22Rv1 (cell line): ENCODE measurements around the gene CREM.

ENCODE experiments used
- ZFX ChIP-seq: fragments of 450-650 bp; IDR thresholded peaks from 2 replicates; pipeline ENCODE4 v1.6.1; 2017; ENCODE audit warnings: antibody characterized with exemption, borderline replicate concordance
- TF ChIP-seq, protein P1 (sequence below): fragments of 450-650 bp; IDR thresholded peaks from 2 replicates; pipeline ENCODE4 v1.5.1; 2017; ENCODE audit warnings: mild to moderate bottlenecking

GRCh38 chr10:35208949-35209613, 82.4 kb downstream of the CREM start:
- TF ChIP-seq, protein P1, sequence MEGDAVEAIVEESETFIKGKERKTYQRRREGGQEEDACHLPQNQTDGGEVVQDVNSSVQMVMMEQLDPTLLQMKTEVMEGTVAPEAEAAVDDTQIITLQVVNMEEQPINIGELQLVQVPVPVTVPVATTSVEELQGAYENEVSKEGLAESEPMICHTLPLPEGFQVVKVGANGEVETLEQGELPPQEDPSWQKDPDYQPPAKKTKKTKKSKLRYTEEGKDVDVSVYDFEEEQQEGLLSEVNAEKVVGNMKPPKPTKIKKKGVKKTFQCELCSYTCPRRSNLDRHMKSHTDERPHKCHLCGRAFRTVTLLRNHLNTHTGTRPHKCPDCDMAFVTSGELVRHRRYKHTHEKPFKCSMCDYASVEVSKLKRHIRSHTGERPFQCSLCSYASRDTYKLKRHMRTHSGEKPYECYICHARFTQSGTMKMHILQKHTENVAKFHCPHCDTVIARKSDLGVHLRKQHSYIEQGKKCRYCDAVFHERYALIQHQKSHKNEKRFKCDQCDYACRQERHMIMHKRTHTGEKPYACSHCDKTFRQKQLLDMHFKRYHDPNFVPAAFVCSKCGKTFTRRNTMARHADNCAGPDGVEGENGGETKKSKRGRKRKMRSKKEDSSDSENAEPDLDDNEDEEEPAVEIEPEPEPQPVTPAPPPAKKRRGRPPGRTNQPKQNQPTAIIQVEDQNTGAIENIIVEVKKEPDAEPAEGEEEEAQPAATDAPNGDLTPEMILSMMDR = no peak
- TF ChIP-seq ZFX = no peak
